Measurements from ENCODE around the gene CNOT2.

CNOT2 gene

GRCh38 chr12:70242695-70243509 is at the start of gene CNOT2:
CNOT2 (plus strand) TSS chr12:70243433; CDS start chr12:70278227, 34,794 bp downstream.
- DNase-seq (ENCODE audit: low spot score), result peak; percentile 85

GRCh38 chr12:70194076-70194475 is 49.2 kb upstream of the CNOT2 start:
- no peak for DNase-seq (ENCODE audit: low spot score)

- no peak for DNase-seq (ENCODE audit: low spot score)
Measured at GRCh38 chr12:70196811-70197281, 46.4 kb upstream of the CNOT2 start.

GRCh38 chr12:70197345-70197744 is 45.9 kb upstream of the CNOT2 start:
- DNase-seq (ENCODE audit: low spot score), result no peak

- DNase-seq (ENCODE audit: low spot score), result no peak
Measured at GRCh38 chr12:70213707-70214106, 29.5 kb upstream of the CNOT2 start.

- no peak for DNase-seq (ENCODE audit: low spot score)
Measured at GRCh38 chr12:70214972-70215617, 28.1 kb upstream of the CNOT2 start.

- no peak for DNase-seq (ENCODE audit: low spot score)
Measured at GRCh38 chr12:70217416-70217815, 25.8 kb upstream of the CNOT2 start.

- no peak for DNase-seq (ENCODE audit: low spot score)
Measured at GRCh38 chr12:70221626-70222025, 21.6 kb upstream of the CNOT2 start.

- no peak for DNase-seq (ENCODE audit: low spot score)
Measured at GRCh38 chr12:70227911-70228310, 15.3 kb upstream of the CNOT2 start.

DNA sequence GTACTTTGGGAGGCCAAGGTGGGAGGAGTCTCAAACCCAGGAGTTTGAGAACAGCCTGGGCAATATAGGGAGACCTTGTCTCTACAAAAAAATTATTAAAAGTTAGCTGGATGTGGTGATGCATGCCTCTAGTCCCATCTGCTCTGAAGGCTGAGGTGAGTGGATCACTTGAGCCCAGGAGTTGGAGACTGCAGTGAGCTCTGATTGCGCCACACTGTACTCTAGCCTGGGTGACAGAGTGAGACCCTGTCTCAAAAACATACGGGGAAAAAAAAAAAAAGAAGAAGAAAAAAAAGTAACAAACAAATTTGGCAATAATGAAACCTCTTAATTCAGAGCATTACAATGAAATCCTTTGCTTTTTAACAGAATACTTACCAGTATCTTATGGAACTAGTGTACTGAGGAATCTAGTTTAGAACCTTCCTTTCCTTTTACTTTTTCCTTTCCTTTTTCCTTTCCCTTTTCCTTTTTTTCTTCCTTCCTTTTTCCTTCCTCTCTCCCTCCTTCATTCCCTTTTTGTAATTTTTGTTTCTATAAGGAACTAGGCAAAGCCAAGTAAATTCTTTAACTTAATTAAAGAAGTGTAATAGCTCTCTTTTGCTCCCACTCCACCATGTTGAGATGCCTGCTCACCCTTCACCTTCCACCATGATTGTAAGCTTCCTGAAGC is 12.2 kb upstream of the CNOT2 start:
- no peak for DNase-seq (ENCODE audit: low spot score)

GRCh38 chr12:70236990-70237389 is 6.2 kb upstream of the CNOT2 start:
- peak; percentile 14 for DNase-seq (ENCODE audit: low spot score)

DNA sequence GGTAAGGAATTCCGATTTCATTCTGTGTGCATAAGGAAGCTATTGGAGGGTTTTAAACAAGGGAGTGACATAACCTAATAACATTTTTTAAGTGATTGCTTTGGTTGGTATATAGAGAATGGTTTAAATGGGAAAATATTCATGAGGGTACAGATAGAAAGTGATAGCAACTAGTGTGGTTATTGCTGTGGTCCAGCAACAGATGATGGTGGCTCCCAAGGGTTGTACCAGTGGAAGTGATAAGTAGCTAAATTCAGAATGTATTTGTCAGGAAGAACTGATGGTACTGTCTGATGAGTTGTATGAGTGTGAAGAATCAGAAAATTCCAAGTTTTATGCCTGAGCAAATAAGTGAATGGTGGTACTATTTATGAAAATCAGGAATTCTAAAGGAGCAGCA is 2.6 kb upstream of the CNOT2 start:
- no peak for DNase-seq (ENCODE audit: low spot score)

DNA sequence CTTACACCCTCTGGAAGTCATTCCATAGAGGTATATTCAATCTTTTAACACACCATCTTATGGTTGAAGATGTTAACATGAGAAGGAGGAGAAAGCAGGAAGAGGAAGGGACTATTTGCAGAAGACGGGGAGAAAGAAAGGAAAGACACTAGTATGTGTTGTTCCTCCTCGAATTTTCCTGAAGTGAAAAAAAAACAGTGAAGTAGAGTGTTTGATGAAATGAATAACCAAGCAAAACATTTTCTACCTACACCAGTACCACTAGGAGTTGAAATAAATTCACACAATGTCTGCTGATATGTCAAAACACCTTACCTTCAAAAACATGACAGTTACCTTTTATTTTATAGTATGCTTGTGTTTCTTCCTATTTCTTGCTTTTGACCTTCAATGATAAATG is 1.4 kb upstream of the CNOT2 start:
- DNase-seq (ENCODE audit: low spot score), result no peak

DNA sequence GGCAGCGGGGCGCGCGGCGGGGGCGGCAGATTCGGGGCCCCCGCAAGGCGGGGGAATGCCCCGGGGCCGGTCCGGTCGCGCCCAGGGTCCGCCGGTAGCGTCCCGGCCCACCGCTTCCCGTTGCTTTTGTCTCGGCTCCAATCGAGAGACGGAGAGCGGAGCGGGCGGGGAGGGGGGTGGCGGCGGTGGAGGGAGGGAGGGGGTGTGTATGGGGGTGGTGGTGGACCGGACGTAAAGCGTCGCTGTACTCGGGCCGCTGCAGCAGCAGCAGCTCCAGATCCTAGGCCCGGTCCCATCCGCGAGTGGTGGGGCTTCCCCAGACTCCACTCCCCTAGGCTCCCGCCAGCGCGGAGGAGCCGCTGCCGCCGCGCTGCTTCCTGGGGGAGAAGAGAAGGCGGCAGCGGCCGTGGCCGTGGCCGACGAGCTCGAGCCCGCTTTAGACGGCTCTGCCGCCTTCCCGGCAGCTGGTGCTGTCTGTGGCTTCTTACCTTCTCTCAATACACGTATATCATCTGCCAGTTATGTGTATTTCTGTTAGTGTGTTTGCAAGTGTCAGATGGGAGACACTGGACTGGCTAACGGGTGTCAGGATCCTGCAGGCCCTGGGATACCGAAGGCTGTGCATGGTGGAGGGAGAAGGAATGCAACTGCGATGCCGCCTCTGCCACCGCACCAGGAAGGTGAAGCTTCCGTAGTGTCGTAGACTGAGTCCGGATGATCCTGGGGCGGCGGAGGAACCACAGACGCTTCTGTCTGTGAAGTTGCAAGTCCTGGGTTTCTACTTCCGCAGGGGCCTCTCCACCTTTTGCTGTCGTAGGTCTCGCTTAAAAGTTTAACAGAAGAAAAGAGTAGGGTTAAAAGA is 508 bp downstream of the CNOT2 start:
- peak; percentile 86 for DNase-seq (ENCODE audit: low spot score)

DNA sequence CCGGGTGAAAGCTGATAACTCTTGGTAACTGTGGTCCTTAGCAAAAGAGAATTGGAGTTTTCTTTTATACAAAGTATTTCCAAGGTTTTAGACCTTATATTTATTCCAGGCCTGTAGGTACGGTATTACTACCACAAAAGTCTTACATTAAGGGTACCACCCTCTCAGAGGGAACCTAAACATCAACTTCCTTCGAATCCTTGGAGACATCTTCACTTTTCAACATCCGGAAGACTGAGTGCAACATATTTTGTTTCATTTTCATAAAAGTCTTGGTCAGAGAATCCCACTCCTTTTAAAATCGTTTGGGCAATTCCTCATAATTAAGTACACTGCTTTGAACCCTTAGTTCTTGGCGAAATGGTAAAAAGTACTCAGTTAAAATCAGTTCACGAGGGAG is 1.2 kb downstream of the CNOT2 start:
- no peak for DNase-seq (ENCODE audit: low spot score)

DNA sequence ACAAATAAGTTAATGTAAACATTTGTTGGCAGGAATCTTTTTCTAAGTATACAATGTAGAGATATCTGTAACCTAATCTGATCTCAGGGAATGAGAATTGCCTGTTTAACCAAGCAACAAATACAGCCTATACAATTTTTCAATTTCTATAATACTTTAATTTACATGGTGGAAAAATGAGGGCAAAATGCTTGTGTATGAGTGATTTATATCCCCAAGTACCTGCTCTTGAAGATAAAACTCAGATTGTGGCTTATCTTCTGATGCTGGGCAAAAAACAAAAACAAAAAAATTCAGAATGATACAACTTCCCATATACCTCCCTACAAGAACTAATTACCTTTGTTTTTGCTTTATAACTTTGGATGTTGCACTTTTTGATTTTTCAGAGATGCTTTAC is 2.2 kb downstream of the CNOT2 start:
- DNase-seq (ENCODE audit: low spot score), result no peak

DNA sequence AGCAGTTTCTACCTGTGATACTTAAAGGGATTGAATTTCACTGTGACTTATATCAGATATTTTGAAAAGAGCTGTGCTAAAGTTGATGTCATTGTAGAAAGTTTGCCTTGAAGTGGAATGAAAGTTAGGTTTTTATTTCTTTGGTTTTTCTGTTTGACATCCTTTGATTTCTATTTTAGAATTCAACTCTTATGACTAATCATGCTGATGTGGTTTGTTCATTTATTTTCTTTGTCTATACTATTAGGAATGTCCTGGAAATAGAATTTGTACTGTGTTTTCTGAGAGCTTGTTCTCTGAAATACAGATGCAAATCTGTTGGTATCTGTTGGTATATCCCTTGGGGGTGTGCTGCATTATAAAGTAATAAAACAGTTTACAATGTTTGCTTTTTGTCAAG is 3.3 kb downstream of the CNOT2 start:
- no peak for DNase-seq (ENCODE audit: low spot score)

DNA sequence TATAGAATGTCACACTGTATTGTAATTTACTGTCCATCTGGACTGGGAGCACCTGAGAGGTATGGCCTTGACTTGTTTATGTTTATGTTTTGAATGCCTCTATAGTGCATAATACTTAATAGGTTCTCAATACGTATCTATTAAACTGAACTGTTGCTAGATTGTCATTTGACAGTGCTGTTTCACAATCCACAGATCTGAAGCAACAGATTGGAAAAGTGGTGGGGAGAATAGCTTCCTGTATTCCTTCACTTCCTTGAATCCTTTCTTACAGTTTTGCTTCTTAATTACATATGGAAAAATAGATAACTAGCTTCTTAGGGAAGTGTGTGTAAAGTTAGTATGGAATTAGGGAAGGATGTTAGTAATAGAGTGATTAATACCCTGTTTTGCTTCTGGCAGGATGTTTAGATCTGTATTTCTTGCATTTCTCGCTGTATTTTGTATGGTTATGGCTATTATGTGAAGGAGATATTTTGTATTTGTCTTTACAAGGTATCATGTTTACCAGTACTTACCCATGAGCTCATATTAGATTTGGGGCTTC is 4.5 kb downstream of the CNOT2 start:
- DNase-seq (ENCODE audit: low spot score), result no peak

DNA sequence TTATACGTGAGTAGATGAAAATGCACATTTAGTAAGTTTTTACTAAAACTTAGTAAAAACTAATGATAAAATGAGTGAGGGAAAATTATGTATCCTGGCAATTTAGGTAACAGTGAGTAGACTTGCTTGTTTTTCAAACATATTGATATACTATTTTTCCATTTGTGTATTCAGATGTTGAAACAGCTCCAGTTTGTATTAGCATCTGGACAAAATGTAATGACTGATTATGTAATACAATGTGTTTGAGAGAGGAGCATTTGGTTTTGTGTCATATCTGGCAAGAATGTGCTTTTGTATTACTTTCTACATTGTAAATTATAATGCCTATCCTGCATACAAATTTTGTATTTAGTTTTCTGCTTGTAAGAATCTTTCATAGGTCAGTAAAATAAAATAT is 5.6 kb downstream of the CNOT2 start:
- DNase-seq (ENCODE audit: low spot score), result no peak

DNA sequence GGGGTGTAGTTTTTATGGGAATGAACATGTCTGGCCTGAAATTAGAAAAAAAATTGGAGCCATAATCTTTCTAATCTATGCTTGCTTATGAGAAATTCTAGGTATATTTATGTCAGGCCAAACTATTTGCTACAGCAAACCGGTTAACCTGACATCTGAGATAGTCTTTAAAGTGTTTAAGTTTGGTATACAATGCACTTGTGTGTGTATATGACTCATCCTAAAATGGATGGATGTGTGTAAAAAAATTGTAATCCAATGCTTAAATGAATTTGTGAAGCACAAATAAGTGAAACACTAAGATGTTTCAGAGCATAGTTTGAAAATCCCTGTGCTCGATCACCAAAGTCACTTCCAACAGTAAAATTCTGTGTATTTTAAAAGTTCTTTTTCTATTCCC is 6.7 kb downstream of the CNOT2 start:
- DNase-seq (ENCODE audit: low spot score), result no peak

DNA sequence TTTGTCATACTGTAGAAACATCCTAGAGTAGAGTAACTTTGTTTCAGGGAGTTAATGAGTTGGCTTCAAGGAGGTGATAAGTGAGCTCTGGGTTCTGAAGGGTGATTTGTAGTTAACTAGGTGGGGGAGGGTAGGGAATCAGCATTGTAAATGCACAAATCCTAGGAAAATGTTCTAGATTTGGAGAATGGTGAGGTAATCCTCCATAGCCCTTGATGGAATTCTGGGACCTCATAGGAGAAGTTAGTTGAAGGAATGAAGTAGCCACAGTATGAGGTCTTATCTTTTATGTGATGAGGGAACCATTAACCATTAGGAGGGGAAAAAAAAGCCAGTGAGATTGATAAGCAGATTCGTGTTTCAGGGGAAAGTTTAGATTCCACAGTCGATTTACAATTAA is 8.0 kb downstream of the CNOT2 start:
- DNase-seq (ENCODE audit: low spot score), result no peak

GRCh38 chr12:70251661-70252060 is 8.4 kb downstream of the CNOT2 start:
- DNase-seq (ENCODE audit: low spot score), result no peak

Data from iPS-NIHi11 (cell line).